ENCODE measurements around the gene MUL1.

The MUL1 gene

DNA sequence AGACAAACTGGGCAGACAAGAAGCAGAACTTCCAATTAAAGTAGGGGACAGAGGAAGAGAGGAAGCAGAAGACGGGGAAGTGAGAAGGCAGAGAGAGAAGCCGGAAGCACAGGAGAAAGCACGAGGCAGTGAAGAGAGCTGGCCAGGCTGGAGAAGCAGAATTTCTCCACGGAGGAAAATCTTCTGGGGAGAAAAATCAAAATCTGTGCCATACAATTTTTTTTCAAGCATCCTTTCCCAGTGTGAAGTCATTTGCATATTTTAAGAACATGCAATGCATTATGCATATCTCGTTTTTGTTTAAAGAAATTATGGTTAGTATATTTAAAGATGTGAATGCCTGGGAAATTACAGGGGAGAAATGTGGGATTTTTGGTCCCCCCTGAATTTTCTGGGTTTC, 14.6 kb downstream of the MUL1 start:
- Histone ChIP-seq H3K9me3 (ENCODE audit: control insufficient read depth, insufficient read depth, low read depth, low read length) (no peaks in the 10 kb centered on the region), H3K4me3 (ENCODE audit: low read depth, low read length) (no peak overlapping the region), H3K36me3 (ENCODE audit: control insufficient read depth in 2 of 2, insufficient read depth in 1 of 2, low read length in 2 of 2) (peaks cover 0 to 10% of the 10 kb centered on the region in 2 experiments; a peak in 1 of 3 replicates), H3K27ac (ENCODE audit: extremely low read depth, low read depth, low read length) (no peak overlapping the region), H3K4me1 (ENCODE audit: control insufficient read depth, insufficient read depth, low read length) (no peaks in the 10 kb centered on the region)
- ChIA-PET CTCF (interaction anchor here (0.6 to 6.7 kb wide), 32 partner anchors 7 to 1882 kb away, joined by 3 to 75 read pairs (median 4); partner anchors contain the start of genes CAMK2N1 and MUL1), POLR2A (interaction anchor here (0.8 to 1.0 kb wide), 2 partner anchors 131 to 141 kb away, joined by 3 read pairs; no protein-coding TSS in a partner anchor)
- no peak for TF ChIP-seq ZNF670 (tag by site-specific recombination; IDR thresholded peaks at IDR 0.05; ENCODE audit: low read depth)
- TF ChIP-seq, protein P1, sequence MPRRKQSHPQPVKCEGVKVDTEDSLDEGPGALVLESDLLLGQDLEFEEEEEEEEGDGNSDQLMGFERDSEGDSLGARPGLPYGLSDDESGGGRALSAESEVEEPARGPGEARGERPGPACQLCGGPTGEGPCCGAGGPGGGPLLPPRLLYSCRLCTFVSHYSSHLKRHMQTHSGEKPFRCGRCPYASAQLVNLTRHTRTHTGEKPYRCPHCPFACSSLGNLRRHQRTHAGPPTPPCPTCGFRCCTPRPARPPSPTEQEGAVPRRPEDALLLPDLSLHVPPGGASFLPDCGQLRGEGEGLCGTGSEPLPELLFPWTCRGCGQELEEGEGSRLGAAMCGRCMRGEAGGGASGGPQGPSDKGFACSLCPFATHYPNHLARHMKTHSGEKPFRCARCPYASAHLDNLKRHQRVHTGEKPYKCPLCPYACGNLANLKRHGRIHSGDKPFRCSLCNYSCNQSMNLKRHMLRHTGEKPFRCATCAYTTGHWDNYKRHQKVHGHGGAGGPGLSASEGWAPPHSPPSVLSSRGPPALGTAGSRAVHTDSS (tag by site-specific recombination; IDR thresholded peaks at IDR 0.05), result no peak
- TF ChIP-seq PRDM1 (tag by site-specific recombination; IDR thresholded peaks at IDR 0.05), result 0 out of 2 replicates have a peak, but pooled peaks have one; percentile 19

GRCh38 chr1:20492751-20493150, 15.2 kb downstream of the MUL1 start:
- ChIA-PET POLR2A (interaction anchor here (1.0 kb wide), 1 partner anchor 141 kb away, joined by 3 read pairs; no protein-coding TSS in a partner anchor), CTCF (interaction anchor here (0.9 to 6.7 kb wide), 10 partner anchors 15 to 393 kb away, joined by 3 to 75 read pairs (median 8); partner anchors contain the start of gene MUL1)
- Histone ChIP-seq H3K36me3 (ENCODE audit: control insufficient read depth in 2 of 2, insufficient read depth in 1 of 2, low read length in 2 of 2) (peaks cover 0 to 4% of the 10 kb centered on the region in 2 experiments; a peak in 1 of 3 replicates), H3K4me3 (ENCODE audit: low read depth, low read length) (no peak overlapping the region), H3K27ac (ENCODE audit: extremely low read depth, low read depth, low read length) (no peak overlapping the region), H3K4me1 (ENCODE audit: control insufficient read depth, insufficient read depth, low read length) (no peaks in the 10 kb centered on the region), H3K9me3 (ENCODE audit: control insufficient read depth, insufficient read depth, low read depth, low read length) (no peaks in the 10 kb centered on the region)
- TF ChIP-seq INSM2 (tag by site-specific recombination; IDR thresholded peaks at IDR 0.05), result no peak
- TF ChIP-seq ATF2 (tag by site-specific recombination; IDR thresholded peaks at IDR 0.05; ENCODE audit: low read depth), result no peak
- peak; percentile 54 for TF ChIP-seq EGR2 (tag by site-specific recombination; IDR thresholded peaks at IDR 0.05; ENCODE audit: low read depth)
- no peak for TF ChIP-seq SP7 (tag by site-specific recombination; IDR thresholded peaks at IDR 0.05)
- no peak for TF ChIP-seq ZBTB7A (tag by site-specific recombination; IDR thresholded peaks at IDR 0.05; ENCODE audit: low read depth)
- TF ChIP-seq SALL2 (tag by site-specific recombination; IDR thresholded peaks at IDR 0.05; ENCODE audit: borderline replicate concordance), result no peak
- TF ChIP-seq ZFHX2 (tag by site-specific recombination; conservative IDR thresholded peaks at IDR 0.05), result peak; percentile 57
- TF ChIP-seq, protein P2, sequence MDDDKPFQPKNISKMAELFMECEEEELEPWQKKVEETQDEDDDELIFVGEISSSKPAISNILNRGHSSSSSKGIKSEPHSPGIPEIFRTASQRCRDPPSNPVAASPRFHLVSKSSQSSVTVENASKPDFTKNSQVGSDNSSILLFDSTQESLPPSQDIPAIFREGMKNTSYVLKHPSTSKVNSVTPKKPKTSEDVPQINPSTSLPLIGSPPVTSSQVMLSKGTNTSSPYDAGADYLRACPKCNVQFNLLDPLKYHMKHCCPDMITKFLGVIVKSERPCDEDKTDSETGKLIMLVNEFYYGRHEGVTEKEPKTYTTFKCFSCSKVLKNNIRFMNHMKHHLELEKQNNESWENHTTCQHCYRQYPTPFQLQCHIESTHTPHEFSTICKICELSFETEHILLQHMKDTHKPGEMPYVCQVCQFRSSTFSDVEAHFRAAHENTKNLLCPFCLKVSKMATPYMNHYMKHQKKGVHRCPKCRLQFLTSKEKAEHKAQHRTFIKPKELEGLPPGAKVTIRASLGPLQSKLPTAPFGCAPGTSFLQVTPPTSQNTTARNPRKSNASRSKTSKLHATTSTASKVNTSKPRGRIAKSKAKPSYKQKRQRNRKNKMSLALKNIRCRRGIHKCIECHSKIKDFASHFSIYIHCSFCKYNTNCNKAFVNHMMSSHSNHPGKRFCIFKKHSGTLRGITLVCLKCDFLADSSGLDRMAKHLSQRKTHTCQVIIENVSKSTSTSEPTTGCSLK (tag by site-specific recombination; IDR thresholded peaks at IDR 0.05), result no peak
- no peak for TF ChIP-seq ZNF121 (tag by site-specific recombination; IDR thresholded peaks at IDR 0.05)
- TF ChIP-seq, protein P3, sequence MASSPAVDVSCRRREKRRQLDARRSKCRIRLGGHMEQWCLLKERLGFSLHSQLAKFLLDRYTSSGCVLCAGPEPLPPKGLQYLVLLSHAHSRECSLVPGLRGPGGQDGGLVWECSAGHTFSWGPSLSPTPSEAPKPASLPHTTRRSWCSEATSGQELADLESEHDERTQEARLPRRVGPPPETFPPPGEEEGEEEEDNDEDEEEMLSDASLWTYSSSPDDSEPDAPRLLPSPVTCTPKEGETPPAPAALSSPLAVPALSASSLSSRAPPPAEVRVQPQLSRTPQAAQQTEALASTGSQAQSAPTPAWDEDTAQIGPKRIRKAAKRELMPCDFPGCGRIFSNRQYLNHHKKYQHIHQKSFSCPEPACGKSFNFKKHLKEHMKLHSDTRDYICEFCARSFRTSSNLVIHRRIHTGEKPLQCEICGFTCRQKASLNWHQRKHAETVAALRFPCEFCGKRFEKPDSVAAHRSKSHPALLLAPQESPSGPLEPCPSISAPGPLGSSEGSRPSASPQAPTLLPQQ (tag by site-specific recombination; IDR thresholded peaks at IDR 0.05), result no peak
- TF ChIP-seq, protein P4, sequence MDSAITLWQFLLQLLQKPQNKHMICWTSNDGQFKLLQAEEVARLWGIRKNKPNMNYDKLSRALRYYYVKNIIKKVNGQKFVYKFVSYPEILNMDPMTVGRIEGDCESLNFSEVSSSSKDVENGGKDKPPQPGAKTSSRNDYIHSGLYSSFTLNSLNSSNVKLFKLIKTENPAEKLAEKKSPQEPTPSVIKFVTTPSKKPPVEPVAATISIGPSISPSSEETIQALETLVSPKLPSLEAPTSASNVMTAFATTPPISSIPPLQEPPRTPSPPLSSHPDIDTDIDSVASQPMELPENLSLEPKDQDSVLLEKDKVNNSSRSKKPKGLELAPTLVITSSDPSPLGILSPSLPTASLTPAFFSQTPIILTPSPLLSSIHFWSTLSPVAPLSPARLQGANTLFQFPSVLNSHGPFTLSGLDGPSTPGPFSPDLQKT (IDR thresholded peaks at IDR 0.05; ENCODE audit: borderline replicate concordance, low read depth, low read length), result no peak
- TF ChIP-seq ZNF654 (tag by site-specific recombination; IDR thresholded peaks at IDR 0.05; ENCODE audit: low read depth), result no peak

All from HEK293 (cell line).